Measurements from ENCODE around the gene SLC10A4.

- no peak for TF ChIP-seq CTCF (IDR thresholded peaks at IDR 0.05)
- no peak for TF ChIP-seq POLR2A (IDR thresholded peaks at IDR 0.05)
- TF ChIP-seq POLR2AphosphoS5 (IDR thresholded peaks at IDR 0.05), result no peak
These were observed 34.0 kb upstream of the SLC10A4 start for GRCh38 chr4:48449151-48449550.

Data from prostate gland (tissue), 2 donors.